GM21447 (cell line): ENCODE data around the gene B3GALT6.
"Not testable (repeated sequence)": the region's sequence is repeated elsewhere in the genome, so short reads cannot be mapped to it uniquely, and the experiment has no call there.

Experiments used
- ATAC-seq: cut with Tn5 transposase; IDR thresholded peaks from one replicate; pipeline ENCODE4 v1.9.1; 2021; ENCODE audit not compliant: unreplicated experiment

The B3GALT6 gene

GRCh38 chr1:1242461-1243265 lies 10.6 kb downstream of the B3GALT6 start:
- no peak for ATAC-seq

GRCh38 chr1:1243266-1243660 lies 11.2 kb downstream of the B3GALT6 start:
- ATAC-seq: no peak

- no peak for ATAC-seq
Observed at GRCh38 chr1:1243807-1244191, 11.8 kb downstream of the B3GALT6 start.

DNA sequence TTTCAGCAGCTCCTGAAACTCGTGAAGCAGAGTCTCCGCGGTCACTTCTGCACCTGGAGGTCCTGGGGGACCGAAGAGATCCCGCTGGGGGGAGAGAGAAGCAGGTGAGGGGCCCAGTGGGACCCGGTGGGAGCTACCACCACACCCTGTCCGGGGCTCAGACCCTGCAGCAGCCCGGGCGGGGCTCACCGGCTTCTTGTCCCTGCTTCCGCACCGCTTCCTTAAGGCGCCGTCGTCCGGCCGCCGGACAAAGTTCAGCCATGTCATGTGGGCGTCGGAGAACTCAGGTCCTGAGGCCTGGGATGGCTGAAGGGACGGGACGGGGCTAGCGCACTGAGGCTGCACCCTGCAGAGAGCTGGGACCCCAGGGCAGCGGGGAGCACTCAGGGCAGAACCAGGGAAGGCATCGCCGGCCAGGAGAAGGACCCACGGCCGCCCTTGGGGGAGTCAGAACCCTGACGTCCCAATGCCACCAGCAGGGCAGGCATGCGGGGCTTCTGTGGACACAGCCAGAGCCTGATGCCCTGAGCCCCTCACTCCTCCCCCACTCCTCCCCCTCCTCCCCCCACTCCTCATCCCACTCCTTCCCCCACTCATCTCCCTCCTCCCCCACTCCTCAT lies 12.3 kb downstream of the B3GALT6 start:
- ATAC-seq: no peak

- no peak for ATAC-seq
Observed at GRCh38 chr1:1245178-1245816, 13.3 kb downstream of the B3GALT6 start.

- ATAC-seq: no peak
Observed at GRCh38 chr1:1245817-1246576, 14.0 kb downstream of the B3GALT6 start.

- no peak for ATAC-seq
Observed at GRCh38 chr1:1246577-1247340, 14.7 kb downstream of the B3GALT6 start, which contains the start of gene C1QTNF12. TSS of gene C1QTNF12 (minus strand) at chr1:1246722. CDS start at chr1:1246690, 32 bp downstream.

GRCh38 chr1:1247341-1247913 lies 15.4 kb downstream of the B3GALT6 start:
- no peak for ATAC-seq

GRCh38 chr1:1248009-1248913 lies 16.2 kb downstream of the B3GALT6 start:
- not testable (repeated sequence) for ATAC-seq

GRCh38 chr1:1250786-1251284 lies 18.8 kb downstream of the B3GALT6 start:
- peak; percentile 72 for ATAC-seq

DNA sequence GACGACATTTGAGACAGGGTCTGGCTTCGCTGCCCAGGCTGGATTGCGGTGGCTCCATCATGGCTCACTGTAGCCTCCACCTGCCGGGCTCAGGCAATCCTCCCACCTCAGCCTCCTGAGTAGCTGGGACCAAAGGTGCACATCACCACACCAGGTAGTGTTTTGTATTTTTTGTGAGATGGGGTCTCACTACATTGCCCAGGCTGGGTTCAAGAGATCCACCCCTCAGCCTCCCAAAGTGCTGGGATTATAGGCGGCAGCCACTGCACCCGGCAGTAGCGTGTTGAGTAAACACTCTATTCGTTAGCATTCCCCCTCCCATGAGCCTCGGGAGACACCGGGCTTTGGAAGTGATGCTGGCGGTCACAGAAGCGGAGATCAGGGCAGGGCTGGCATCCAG lies 21.3 kb downstream of the B3GALT6 start:
- ATAC-seq: no peak

GRCh38 chr1:1253972-1254666 lies 22.1 kb downstream of the B3GALT6 start:
- no peak for ATAC-seq

GRCh38 chr1:1254667-1254998 lies 22.6 kb downstream of the B3GALT6 start:
- ATAC-seq: no peak

DNA sequence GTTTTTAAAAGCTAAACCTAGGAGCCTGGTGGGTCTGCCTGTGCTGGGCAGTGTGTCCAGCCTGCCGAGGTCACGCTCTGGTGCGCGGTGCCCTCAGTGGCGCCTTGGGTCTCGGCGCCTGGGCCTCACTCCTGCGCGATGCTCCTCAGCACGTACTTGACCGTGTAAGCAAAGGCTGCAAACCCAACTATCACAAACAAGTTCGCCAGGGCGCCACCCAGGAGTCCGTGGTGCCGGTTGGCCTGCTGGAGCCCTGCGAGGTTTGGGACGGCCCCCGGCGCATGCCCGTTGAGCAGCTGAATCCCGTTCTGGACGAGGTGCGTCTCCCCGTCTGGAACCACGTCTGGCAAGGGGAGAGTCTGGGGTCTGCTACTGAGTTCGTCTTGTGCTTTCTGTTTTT lies 23.0 kb downstream of the B3GALT6 start:
- no peak for ATAC-seq

- ATAC-seq: no peak
Observed at GRCh38 chr1:1255611-1256010, 23.6 kb downstream of the B3GALT6 start.

DNA sequence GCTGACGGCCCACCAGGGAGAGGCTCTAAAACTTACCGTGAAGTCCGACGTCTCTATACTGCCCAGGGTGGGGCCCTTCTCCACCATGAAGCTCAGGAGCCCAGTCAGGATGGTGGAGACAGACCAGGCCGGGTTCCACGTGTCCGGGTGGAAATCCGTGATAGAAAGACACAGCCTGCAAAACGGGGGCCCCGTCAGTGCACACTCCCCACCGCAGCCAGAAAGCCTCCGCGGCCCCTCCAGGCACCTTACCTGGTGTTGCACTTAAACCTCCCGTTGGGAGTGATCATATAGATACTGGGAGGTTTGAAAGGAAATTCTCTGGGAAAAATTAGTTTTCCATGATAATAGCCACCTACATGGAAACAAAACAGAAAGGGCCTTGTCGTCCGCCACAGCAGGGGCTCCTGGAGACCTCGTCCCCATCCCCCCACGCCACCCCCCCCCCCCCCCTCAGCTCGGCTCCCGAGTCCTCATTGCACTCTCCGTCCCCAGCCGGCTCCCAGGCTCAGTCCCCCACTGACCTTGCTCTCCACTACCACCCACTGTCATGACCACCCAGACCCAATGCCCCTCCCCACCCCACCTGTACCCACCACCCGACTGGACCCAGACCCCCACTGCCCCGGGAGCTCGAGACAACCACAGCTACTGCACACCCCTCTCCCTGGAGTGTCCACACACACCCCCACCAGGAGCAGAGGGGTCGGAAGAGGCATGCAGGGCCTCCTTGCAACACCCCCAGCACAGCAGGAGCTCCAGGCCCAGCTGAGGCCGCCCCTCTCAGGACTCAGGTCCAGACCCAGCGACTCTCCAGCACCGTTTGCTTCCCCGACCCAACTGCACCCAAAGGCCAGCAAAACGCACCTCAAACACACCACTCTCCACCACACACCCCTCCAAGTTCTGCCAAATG lies 25.2 kb downstream of the B3GALT6 start:
- no peak for ATAC-seq

- no peak for ATAC-seq
Observed at GRCh38 chr1:1259119-1259488, 27.1 kb downstream of the B3GALT6 start.

GRCh38 chr1:1259540-1259939 lies 27.5 kb downstream of the B3GALT6 start:
- no peak for ATAC-seq
